ENCODE data around the gene PRDX1. TPM values are rescaled to one million over a fixed set of nuclear protein-coding genes. Genes with fewer than 3 reads are reported as not detected.

PRDX1 gene
- total and polyA plus RNA-seq, 2 of the 13 experiments (the other 11 are each of a cell fraction or from before 2014, with no cell fraction given): 761 to 1,898 TPM

DNA sequence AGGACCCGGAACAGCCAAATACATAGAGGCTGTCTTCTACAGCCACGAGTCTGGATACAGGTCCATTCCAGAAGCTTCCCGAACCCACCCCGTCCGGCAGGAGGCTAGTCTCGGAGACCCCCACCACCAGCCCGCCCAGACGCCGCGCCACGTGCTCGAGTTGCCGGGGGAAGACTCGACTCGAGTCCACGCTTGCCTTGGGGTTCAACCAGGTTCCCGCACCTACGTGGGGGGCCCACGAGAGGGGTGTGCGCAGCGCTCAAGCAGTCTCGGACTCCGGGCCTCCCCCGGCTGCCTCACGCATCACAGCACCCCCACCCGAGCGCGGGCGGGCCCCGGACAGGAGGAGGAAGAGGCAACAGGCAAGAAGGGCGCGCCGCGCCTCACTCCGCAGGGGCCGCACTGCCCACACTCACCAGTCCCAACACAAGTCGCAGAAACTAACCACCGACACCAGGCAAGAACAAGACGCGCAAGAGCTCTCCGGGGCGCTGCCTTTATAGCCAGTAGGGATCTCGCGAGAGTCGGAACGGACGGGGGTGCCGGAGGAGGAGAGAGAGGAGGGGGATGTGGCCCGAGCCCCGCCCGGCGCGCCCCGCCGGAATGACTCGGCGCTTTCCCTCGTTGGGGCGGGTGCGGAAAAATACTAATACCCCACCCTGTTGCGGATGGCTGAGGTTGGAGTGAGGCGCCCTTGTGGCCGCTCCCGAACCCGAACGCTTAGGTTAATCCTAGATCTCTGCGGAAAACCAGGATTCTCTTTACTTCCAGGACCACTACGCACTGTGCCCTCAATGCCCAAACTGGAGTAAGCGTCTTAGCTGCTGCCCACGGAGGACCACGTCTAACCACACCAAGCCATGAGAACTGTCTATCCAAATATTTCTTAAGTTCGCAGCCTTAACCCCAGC lies at the start of gene PRDX1 (continued):
- peak; percentile 94 for TF ChIP-seq HIVEP1 (CRISPR knock-in tag; IDR thresholded peaks at IDR 0.05)
- TF ChIP-seq RORA (CRISPR knock-in tag; IDR thresholded peaks at IDR 0.05): no peak
- peak; percentile 95 for TF ChIP-seq ZNF331 (CRISPR knock-in tag; IDR thresholded peaks at IDR 0.05)
- peak; percentile 97 for TF ChIP-seq ZNF350 (CRISPR knock-in tag; IDR thresholded peaks at IDR 0.05; ENCODE audit: borderline replicate concordance, low read depth)
- TF ChIP-seq KLF6 (CRISPR knock-in tag; IDR thresholded peaks at IDR 0.05): peak; percentile 91
- TF ChIP-seq ZSCAN30 (CRISPR knock-in tag; IDR thresholded peaks at IDR 0.05): peak; percentile 95; the same call in 1 of the 2 replicates
- peak; percentile 92; the same call in 1 of the 2 replicates for TF ChIP-seq KAT7 (CRISPR knock-in tag; IDR thresholded peaks at IDR 0.05; ENCODE audit: borderline replicate concordance)
- TF ChIP-seq ZNF460 (CRISPR knock-in tag; IDR thresholded peaks at IDR 0.05; ENCODE audit: borderline replicate concordance): no peak; the same call in 1 of the 2 replicates
- peak; percentile 79; the same call in 1 of the 2 replicates for TF ChIP-seq MTA1 (CRISPR knock-in tag; IDR thresholded peaks at IDR 0.05; ENCODE audit: borderline replicate concordance)
- peak; percentile 23; the same call in 1 of the 2 replicates for TF ChIP-seq SRF (IDR thresholded peaks at IDR 0.05; ENCODE audit: low read depth, low read length)
- peak; percentile 99 for TF ChIP-seq NFE2 (CRISPR knock-in tag; IDR thresholded peaks at IDR 0.05)

DNA sequence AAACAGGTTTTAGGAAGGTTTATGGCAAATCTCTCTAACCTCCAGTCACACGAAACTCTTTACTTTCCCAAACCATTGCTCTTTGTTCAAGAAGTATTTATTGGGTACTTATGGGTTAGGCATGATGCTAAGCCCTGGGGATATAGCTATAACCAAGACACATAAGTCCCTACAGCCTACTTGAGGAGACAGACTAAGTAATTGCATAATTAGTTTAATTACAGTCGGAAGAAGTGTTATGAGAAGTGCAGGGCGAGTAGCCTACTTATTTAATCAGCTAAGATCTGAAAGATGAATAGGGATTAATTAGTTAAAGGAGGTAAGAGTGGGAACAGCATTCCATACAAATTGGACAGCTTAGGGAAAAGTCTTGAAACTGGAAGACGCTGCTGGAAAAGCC lies 48.9 kb upstream of the PRDX1 start:
- no peak overlapping the region for H2AFZ ChIP-seq (ENCODE audit: low read length)
- no peaks in the 10 kb centered on the region for H3K79me2 ChIP-seq (ENCODE audit: insufficient read depth, low read length)
- no peak overlapping the region for H3K9ac ChIP-seq (ENCODE audit: insufficient read depth, low read depth, low read length)
- H3K9me3 ChIP-seq (ENCODE audit: low read length): no peaks in the 10 kb centered on the region
- WGBS (ENCODE audit: low lambda C conversion rate): 97% methylated on average over 4 of the region's 4 CpGs
- DNase-seq (ENCODE audit: low spot score): no peak
- TF ChIP-seq, protein P1, sequence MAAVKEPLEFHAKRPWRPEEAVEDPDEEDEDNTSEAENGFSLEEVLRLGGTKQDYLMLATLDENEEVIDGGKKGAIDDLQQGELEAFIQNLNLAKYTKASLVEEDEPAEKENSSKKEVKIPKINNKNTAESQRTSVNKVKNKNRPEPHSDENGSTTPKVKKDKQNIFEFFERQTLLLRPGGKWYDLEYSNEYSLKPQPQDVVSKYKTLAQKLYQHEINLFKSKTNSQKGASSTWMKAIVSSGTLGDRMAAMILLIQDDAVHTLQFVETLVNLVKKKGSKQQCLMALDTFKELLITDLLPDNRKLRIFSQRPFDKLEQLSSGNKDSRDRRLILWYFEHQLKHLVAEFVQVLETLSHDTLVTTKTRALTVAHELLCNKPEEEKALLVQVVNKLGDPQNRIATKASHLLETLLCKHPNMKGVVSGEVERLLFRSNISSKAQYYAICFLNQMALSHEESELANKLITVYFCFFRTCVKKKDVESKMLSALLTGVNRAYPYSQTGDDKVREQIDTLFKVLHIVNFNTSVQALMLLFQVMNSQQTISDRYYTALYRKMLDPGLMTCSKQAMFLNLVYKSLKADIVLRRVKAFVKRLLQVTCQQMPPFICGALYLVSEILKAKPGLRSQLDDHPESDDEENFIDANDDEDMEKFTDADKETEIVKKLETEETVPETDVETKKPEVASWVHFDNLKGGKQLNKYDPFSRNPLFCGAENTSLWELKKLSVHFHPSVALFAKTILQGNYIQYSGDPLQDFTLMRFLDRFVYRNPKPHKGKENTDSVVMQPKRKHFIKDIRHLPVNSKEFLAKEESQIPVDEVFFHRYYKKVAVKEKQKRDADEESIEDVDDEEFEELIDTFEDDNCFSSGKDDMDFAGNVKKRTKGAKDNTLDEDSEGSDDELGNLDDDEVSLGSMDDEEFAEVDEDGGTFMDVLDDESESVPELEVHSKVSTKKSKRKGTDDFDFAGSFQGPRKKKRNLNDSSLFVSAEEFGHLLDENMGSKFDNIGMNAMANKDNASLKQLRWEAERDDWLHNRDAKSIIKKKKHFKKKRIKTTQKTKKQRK (IDR thresholded peaks at IDR 0.05; ENCODE audit: low read length): no peak
- TF ChIP-seq TMF1 (CRISPR knock-in tag; IDR thresholded peaks at IDR 0.05; ENCODE audit: low read depth) (no peak), ZEB1 (IDR thresholded peaks at IDR 0.05; ENCODE audit: insufficient replicate concordance, low read depth) (peak; percentile 13)
- H3K36me3 ChIP-seq (replicated peaks in 1 of 2; ENCODE audit: control insufficient read depth in 1 of 2, insufficient read depth in 2 of 2, low read length in 2 of 2): peaks cover 19 to 40% of the 10 kb centered on the region in 2 experiments
- in situ Hi-C loops (cut with HindIII; ENCODE audit: extremely low pct_ligation_motif_present, low pct_unique_long_range_greater_than_20kb) (no loop called here), intact Hi-C loops (cut with micrococcal nuclease; ENCODE audit: unreplicated experiment) (loop anchor here (1.0 to 5.0 kb wide), 3 partner anchors 20 to 213 kb away; partner anchors contain the start of gene AKR1A1)
- no TSS peak for BruUV-seq (replicated peaks)
- ChIA-PET CTCF (ENCODE audit: low intra/inter-chr PET ratio, low total read pairs) (interaction anchor here (0.6 to 4.2 kb wide), 2 partner anchors 58 to 78 kb away, joined by 3 to 49 read pairs; no protein-coding TSS in a partner anchor), POLR2A (interaction anchor here (0.8 to 4.3 kb wide), 7 partner anchors 9 to 80 kb away, joined by 3 to 49 read pairs (median 5); partner anchors contain the start of genes AKR1A1, PRDX1 and TESK2)
- H4K20me1 ChIP-seq (ENCODE audit: insufficient read depth, low read length): 0 out of 2 replicates have a peak, but pooled peaks cover 6% of the 10 kb centered on the region
- no peaks in the 10 kb centered on the region for H3K4me1 ChIP-seq (ENCODE audit: insufficient read depth, low read length)
- no peak overlapping the region for H3K27ac ChIP-seq (ENCODE audit: extremely low read length, insufficient read depth, low read length)
- H3K4me3 ChIP-seq (replicated peaks in 1 of 3; ENCODE audit: insufficient read depth in 1 of 3, low read depth in 2 of 3, low read length in 3 of 3): no peak overlapping the region
- ATAC-seq: no peak
- no peak overlapping the region for H3K4me2 ChIP-seq (ENCODE audit: low read depth, low read length)
- H3K27me3 ChIP-seq (ENCODE audit: control insufficient read depth in 1 of 2, insufficient read depth in 2 of 2, low read length in 2 of 2): no peaks in the 10 kb centered on the region
- no peak for FAIRE-seq

Measured in HepG2 (cell line).